Measurements from ENCODE around the gene MYO10.

MYO10 gene

GRCh38 chr5:16888694-16889124 is 47.4 kb downstream of the MYO10 start (continued):
- TF ChIP-seq ZFP69B (tag by site-specific recombination; IDR thresholded peaks at IDR 0.05): 0 out of 2 replicates have a peak, but pooled peaks have one; percentile 28
- peak; percentile 72; the same call in 1 of the 2 replicates for TF ChIP-seq KLF17 (tag by site-specific recombination; IDR thresholded peaks at IDR 0.05)
- TF ChIP-seq EGR2 (tag by site-specific recombination; IDR thresholded peaks at IDR 0.05; ENCODE audit: low read depth): peak; percentile 53
- TF ChIP-seq ZNF837 (tag by site-specific recombination; IDR thresholded peaks at IDR 0.05): no peak
- TF ChIP-seq MZF1 (tag by site-specific recombination; IDR thresholded peaks at IDR 0.05; ENCODE audit: borderline replicate concordance): peak; percentile 67; the same call in 1 of the 2 replicates
- peak; percentile 55 for TF ChIP-seq FEZF1 (tag by site-specific recombination; IDR thresholded peaks at IDR 0.05)
- TF ChIP-seq PRDM10 (tag by site-specific recombination; IDR thresholded peaks at IDR 0.05): peak; percentile 69
- no peak for TF ChIP-seq ZNF37A (tag by site-specific recombination; IDR thresholded peaks at IDR 0.05)
- TF ChIP-seq ZNF510 (tag by site-specific recombination; IDR thresholded peaks at IDR 0.05; ENCODE audit: insufficient replicate concordance): no peak
- 0 out of 2 replicates have a peak, but pooled peaks have one; percentile 53 for TF ChIP-seq ZNF561 (tag by site-specific recombination; IDR thresholded peaks at IDR 0.05; ENCODE audit: borderline replicate concordance)
- no peak; the same call in 1 of the 2 replicates for TF ChIP-seq ZNF335 (tag by site-specific recombination; conservative IDR thresholded peaks at IDR 0.05)
- TF ChIP-seq ZNF132 (tag by site-specific recombination; IDR thresholded peaks at IDR 0.05; ENCODE audit: borderline replicate concordance): no peak
- 0 out of 2 replicates have a peak, but pooled peaks have one; percentile 9 for TF ChIP-seq GFI1B (tag by site-specific recombination; IDR thresholded peaks at IDR 0.05)
- TF ChIP-seq ZNF544 (tag by site-specific recombination; IDR thresholded peaks at IDR 0.05): no peak
- TF ChIP-seq ZNF416 (tag by site-specific recombination; IDR thresholded peaks at IDR 0.05): no peak
- 0 out of 2 replicates have a peak, but pooled peaks have one; percentile 57 for TF ChIP-seq ZNF184 (tag by site-specific recombination; IDR thresholded peaks at IDR 0.05)
- peak; percentile 64 for TF ChIP-seq KLF10 (tag by site-specific recombination; IDR thresholded peaks at IDR 0.05)
- TF ChIP-seq ZBTB48 (tag by site-specific recombination; IDR thresholded peaks at IDR 0.05): no peak
- TF ChIP-seq ZBTB21 (tag by site-specific recombination; IDR thresholded peaks at IDR 0.05): no peak
- peak; percentile 28; the same call in 1 of the 2 replicates for TF ChIP-seq KLF9 (tag by site-specific recombination; IDR thresholded peaks at IDR 0.05; ENCODE audit: low read depth)
- peak; percentile 86; the same call in 1 of the 2 replicates for TF ChIP-seq ZNF362 (tag by site-specific recombination; IDR thresholded peaks at IDR 0.05)
- TF ChIP-seq ZNF600 (tag by site-specific recombination; IDR thresholded peaks at IDR 0.05): peak; percentile 72; the same call in 1 of the 2 replicates
- TF ChIP-seq SALL2 (tag by site-specific recombination; IDR thresholded peaks at IDR 0.05; ENCODE audit: borderline replicate concordance): no peak
- TF ChIP-seq ZBTB6 (tag by site-specific recombination; IDR thresholded peaks at IDR 0.05): no peak
- peak; percentile 67 for TF ChIP-seq ZFHX2 (tag by site-specific recombination; conservative IDR thresholded peaks at IDR 0.05)
- no peak for TF ChIP-seq ZNF146 (tag by site-specific recombination; IDR thresholded peaks at IDR 0.05)
- TF ChIP-seq GLIS1 (tag by site-specific recombination; IDR thresholded peaks at IDR 0.05): 0 out of 2 replicates have a peak, but pooled peaks have one; percentile 15
- peak; percentile 20; the same call in 1 of the 2 replicates for TF ChIP-seq REST (tag by site-specific recombination; IDR thresholded peaks at IDR 0.05)
- TF ChIP-seq ZNF747 (tag by site-specific recombination; IDR thresholded peaks at IDR 0.05): no peak
- TF ChIP-seq KLF1 (tag by site-specific recombination; IDR thresholded peaks at IDR 0.05): no peak
